HG03103 (cell line): ENCODE data around the gene MYO16.

Experiments
- ATAC-seq: cut with Tn5 transposase; IDR thresholded peaks from one replicate; pipeline ENCODE4 v1.9.1; 2021; ENCODE audit warnings: low read depth; ENCODE audit not compliant: unreplicated experiment

MYO16 gene

GRCh38 chr13:108923386-108924047 lies 294.1 kb downstream of the MYO16 start:
- no peak for ATAC-seq

- ATAC-seq, result no peak
Measured at GRCh38 chr13:108924134-108924533, 294.7 kb downstream of the MYO16 start.

DNA sequence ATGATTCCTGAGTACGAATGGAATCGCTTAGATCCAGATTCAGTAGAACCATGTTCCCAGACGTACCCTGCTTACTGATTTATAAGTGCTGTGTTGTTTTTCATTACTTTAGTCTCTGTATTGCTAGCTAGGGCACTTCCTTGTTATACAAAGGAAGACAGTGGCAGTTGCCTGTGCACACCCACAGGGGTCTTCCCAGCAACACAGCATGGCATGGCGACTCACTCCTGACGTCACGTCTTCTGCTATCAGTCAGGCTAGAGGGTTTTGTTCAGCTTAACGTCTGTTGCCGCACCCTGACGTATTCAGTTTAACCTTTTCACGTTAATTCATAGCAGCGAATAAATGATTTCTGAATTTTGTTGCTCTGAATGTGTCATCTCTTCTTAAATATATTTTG lies 295.1 kb downstream of the MYO16 start:
- no peak for ATAC-seq

GRCh38 chr13:108925070-108925469 lies 295.7 kb downstream of the MYO16 start:
- ATAC-seq, result no peak

DNA sequence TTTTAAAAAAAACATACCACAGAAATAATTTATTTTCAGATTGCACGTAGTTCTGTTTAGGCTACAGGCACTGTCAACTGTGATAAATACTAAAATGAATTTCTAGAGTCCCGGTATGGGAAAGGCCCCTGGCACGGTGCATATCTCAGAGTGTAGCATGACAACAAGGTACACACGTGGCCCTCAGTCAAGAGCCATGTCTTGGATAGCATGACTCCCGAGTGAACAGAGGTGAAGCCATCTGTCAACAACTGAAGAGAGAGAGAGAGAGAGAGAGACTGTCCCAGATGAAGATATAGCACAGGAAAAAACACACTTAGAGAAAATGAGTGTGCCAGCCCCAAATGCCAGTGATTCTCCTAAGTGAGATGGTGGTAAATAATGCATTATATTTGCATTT lies 297.5 kb downstream of the MYO16 start:
- ATAC-seq, result no peak

DNA sequence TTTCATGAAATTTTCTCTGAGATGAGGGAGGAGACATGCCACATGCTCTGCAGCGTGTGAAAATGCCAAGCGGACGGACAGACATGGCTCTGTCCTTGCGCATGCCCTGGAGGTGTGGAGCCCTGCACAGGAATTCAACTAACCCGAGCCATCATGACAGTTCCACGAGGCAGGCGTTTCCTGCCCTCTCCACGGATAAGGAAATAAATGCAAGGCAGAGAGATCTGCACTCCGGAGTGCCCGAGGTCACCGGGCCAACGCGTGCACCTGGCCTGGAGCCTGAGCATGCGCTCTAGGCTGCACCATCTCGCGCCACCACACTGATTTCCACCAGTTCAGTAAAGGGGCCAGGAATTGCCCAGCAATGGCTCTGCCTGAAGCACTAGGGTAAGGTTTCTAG lies 298.2 kb downstream of the MYO16 start:
- ATAC-seq, result no peak

- ATAC-seq, result no peak
Measured at GRCh38 chr13:108929532-108930206, 300.3 kb downstream of the MYO16 start.

DNA sequence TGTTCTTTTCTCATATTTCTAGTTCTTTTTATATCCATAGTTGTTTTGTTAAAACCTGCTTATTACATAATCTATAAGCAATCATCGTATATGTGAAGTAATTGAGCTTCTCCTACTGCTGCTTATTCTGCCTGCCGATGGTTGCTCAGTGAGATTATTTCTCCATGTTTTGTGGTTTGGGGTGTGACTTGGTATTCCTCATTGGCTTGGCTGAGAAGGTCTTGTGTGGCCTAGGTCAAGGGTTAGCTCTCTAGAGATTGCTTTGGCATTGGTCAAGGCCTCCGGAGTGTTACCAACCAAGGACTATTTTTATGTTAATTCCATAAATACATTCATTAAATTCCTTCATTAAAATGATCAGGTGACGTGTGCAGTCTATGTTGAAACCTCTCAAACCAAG lies 302.8 kb downstream of the MYO16 start:
- no peak for ATAC-seq

- ATAC-seq, result no peak
Measured at GRCh38 chr13:108933061-108933460, 303.6 kb downstream of the MYO16 start.

GRCh38 chr13:108938155-108938554 lies 308.7 kb downstream of the MYO16 start:
- no peak for ATAC-seq

- ATAC-seq, result no peak
Measured at GRCh38 chr13:108940121-108940520, 310.7 kb downstream of the MYO16 start.

- no peak for ATAC-seq
Measured at GRCh38 chr13:108943842-108944241, 314.4 kb downstream of the MYO16 start.

DNA sequence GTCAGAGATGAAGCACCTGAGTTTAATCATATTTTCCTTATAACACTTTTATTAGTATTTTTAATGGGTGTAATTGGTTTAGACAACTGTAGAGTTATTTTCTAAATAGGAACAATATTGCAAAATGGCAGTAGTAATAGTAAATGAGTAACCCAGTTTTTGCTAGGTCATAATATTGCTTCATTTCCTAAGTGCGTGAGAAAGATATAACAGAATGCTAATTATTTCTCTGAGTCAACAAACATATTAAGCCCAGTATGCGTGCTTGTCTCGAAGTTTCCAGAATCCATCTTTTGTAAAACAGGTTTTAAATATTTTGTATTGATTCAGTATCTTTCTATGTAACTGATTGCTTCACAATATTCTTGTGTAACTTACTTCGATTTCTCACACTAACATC lies 315.3 kb downstream of the MYO16 start:
- no peak for ATAC-seq

DNA sequence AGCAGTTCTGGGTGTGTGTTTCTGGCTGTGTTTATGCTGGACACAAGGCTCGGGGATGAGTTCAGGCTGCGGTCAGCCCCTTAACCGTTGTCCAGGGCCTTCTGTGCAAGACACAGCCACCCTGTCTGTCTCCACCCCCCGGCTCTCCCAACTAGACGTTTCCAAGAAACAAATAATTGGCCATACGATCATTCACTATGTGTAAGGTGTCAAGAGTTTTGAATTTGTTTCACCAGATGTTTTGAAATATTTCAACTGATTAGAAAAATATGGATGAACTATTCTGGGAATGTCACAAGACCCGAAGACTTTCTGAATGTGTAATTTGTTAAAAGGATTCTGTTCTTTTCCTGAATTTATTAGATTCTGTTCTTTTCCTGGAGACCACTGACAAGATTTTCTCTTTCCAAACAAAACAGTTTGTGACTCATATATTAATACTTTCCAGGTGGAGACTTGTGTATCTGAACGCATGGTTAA lies 318.2 kb downstream of the MYO16 start:
- ATAC-seq, result no peak

- ATAC-seq, result no peak
Measured at GRCh38 chr13:108948251-108948671, 318.9 kb downstream of the MYO16 start.

- ATAC-seq, result no peak
Measured at GRCh38 chr13:108950333-108951010, 321.1 kb downstream of the MYO16 start.

DNA sequence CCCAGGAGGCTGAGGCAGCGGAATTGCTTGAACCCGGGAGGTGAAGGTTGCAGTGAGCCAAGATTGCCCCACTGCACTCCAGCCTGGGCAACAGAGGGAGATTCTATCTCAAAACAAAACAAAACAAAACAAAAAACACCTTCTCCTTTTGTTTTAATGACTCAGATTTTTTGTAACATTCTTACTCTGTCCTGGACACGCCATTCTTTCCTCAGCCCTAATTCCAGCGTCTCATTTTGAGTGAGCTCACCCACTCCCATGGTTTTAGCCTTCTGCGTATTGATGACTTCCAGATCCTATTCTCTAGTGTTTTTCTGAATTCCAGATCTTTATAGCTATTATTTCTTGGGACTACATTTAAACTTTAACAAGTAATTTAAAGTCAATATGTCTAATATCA lies 326.3 kb downstream of the MYO16 start:
- no peak for ATAC-seq

- ATAC-seq, result no peak
Measured at GRCh38 chr13:108957369-108958012, 328.1 kb downstream of the MYO16 start.

GRCh38 chr13:108958013-108958376 lies 328.6 kb downstream of the MYO16 start:
- no peak for ATAC-seq

DNA sequence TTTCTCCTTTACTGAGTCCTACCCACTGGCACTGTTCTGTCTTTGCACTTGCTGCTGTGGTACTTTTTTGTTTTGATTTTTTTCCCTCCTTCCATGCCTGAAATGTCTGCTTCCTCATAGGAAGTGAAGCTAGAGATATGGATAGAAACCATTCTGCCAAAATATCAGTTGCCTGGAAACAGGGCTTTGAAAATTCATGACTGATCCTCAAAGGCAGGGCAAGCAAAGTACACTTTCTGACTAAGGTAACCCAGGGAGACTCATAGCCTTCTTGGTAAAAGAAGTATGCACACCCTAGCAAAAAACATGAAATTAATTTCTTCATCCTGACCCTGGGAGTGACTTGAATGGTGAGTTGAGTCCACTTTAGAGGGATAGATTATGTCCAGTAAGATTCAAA lies 329.8 kb downstream of the MYO16 start:
- ATAC-seq, result no peak

DNA sequence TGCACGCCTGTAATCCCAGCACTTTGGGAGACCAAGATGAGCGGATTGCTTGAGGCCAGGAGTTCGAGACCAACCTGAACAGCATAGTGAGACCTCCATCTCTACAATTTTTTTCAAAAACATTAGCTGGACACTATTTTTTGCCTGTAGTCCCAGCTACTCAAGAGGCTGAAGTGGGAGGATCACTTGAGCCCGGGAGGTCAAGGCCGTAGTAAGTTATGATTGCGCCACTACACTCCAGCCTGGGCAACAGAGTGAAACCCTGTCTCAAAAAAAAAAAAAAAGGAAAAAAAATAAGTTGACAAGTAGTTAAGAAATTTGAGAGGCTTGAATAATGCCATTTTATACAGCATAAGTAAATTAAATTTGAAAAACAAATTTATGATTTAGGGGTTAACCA lies 330.6 kb downstream of the MYO16 start:
- ATAC-seq, result no peak
